Lower leg skin (tissue), 3 donors: ENCODE results near the gene PUM2.

Source experiments
- CTCF ChIP-seq, 3 donors: fragments of 450-650 bp; IDR thresholded peaks; one replicate each; pipeline ENCODE4 v1.5.1; 2016; ENCODE audit warnings: antibody characterized with exemption in 3 of 3, mild to moderate bottlenecking in 3 of 3, moderate library complexity in 2 of 3
- POLR2A ChIP-seq, 2 donors: fragments of 450-650 bp; IDR thresholded peaks; one replicate each; pipeline ENCODE4 v1.6.1; 2016 to 2017; ENCODE audit warnings: antibody characterized with exemption in 2 of 2, mild to moderate bottlenecking in 1 of 2, moderate library complexity in 1 of 2

DNA sequence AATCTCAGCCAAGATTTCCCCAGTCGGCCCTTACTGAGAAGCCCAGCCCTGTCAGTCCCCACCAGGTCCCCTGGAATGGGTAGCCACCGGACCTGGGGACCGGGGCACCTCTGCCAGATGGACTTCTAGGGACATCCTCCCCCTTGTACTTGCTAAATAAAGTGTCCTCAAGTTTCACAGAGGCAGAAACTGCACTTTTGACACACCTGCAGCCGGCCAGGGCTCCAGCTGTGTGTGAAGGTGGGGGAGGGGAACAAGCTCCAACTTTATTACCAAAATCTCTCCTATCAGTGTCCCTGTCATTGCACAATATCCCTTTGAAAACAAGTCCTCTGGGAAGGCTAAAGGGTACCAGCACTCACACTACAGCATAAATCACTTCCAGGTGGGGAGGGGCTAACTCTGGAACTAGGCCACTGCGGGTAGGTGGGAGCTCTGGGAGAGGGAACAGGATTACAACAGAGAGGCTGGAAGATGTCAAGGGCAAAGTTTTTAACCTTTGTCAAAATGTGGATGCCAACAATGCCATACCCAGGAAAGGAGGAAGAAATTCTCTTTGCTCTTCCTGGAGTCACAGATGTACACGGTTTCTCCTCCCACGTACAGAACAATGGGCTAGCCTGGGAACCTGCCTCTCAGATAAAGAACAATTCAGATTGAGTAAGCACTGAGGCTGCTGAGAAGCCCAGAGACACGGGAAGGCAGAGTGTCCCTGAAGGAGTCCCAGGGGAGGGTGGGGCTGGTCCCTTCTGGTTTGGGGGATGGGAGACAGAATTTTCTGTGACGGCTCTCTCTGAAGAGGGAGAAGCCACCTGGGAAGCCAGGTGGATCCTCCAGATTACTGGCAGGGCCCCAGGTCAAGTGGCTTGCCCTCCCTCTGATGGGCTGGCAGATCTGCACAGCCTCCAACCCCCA is 136.7 kb downstream of the PUM2 start:
- no peak for TF ChIP-seq CTCF (IDR thresholded peaks at IDR 0.05)
- TF ChIP-seq POLR2A (IDR thresholded peaks at IDR 0.05) = no peak
